ENCODE measurements around the gene VPS72. TPM values are rescaled to one million over a fixed set of nuclear protein-coding genes. Genes with fewer than 3 reads are reported as not detected.

The VPS72 gene
- polyA plus RNA-seq, 1 donor (not counting 4 experiments of a cell fraction or from before 2014, with no cell fraction given) = 69.9 TPM

- Histone ChIP-seq H3K4me2 (ENCODE audit: control insufficient read depth, extremely low read depth, insufficient read depth, low read depth, low read length) (no peak within 1 kb of the TSS), H3K79me2 (ENCODE audit: control insufficient read depth, insufficient read depth, low read length) (no peaks in the 10 kb centered on the region), H3K27me3 (ENCODE audit: control insufficient read depth, extremely low read depth, insufficient read depth, low read length) (no peaks in the 10 kb centered on the region), H3K9me1 (ENCODE audit: control insufficient read depth, extremely low read depth, insufficient read depth, low read length) (no peaks in the 10 kb centered on the region), H3K9ac (ENCODE audit: control insufficient read depth, extremely low read depth, insufficient read depth, low read length) (no peak within 1 kb of the TSS), H3K27ac (ENCODE audit: control insufficient read depth, insufficient read depth, low read length) (no peak within 1 kb of the TSS), H4K20me1 (ENCODE audit: control insufficient read depth, extremely low read depth, insufficient read depth, low read length) (no peaks in the 10 kb centered on the region), H3K9me3 (ENCODE audit: control insufficient read depth, low read depth, low read length) (no peaks in the 10 kb centered on the region), H3K4me1 (ENCODE audit: control insufficient read depth, extremely low read depth, insufficient read depth, low read length) (peaks cover 9% of the 10 kb centered on the region), H3K36me3 (ENCODE audit: control insufficient read depth in 2 of 2, extremely low read depth in 1 of 2, insufficient read depth in 2 of 2, low read length in 2 of 2) (peaks cover 19 to 36% of the 10 kb centered on the region in 2 experiments), H3K4me3 (ENCODE audit: control insufficient read depth in 2 of 3, extremely low read depth in 1 of 3, insufficient read depth in 2 of 3, low read depth in 1 of 3, low read length in 3 of 3) (no peak within 1 kb of the TSS), H2AFZ (ENCODE audit: control insufficient read depth, low read length) (no peak within 1 kb of the TSS)
- dilution Hi-C loops (cut with MboI; ENCODE audit: extremely low pct_ligation_motif_present, low sequenced_read_pairs) = no loop called here
- FAIRE-seq (no peak), DNase-seq (ENCODE audit: low read depth, low spot score) (no peak)
- TF ChIP-seq EZH2 (IDR thresholded peaks at IDR 0.05; ENCODE audit: low read length) = no peak
- peak; percentile 54 to 69 (median 55) for TF ChIP-seq CTCF (optimal IDR thresholded peaks at IDR 0.05 in 1 of 3, IDR thresholded peaks at IDR 0.05 in 1 of 3, conservative IDR thresholded peaks at IDR 0.05 in 1 of 3; ENCODE audit: extremely low read depth in 1 of 3, insufficient read depth in 2 of 3, low read length in 3 of 3)
Measured at GRCh38 chr1:151175863-151176262, 14.1 kb downstream of the VPS72 start, which contains the start of gene TMOD4. TSS of gene TMOD4 (minus strand) at chr1:151175981. CDS start at chr1:151174875, 1,106 bp downstream.

DNA sequence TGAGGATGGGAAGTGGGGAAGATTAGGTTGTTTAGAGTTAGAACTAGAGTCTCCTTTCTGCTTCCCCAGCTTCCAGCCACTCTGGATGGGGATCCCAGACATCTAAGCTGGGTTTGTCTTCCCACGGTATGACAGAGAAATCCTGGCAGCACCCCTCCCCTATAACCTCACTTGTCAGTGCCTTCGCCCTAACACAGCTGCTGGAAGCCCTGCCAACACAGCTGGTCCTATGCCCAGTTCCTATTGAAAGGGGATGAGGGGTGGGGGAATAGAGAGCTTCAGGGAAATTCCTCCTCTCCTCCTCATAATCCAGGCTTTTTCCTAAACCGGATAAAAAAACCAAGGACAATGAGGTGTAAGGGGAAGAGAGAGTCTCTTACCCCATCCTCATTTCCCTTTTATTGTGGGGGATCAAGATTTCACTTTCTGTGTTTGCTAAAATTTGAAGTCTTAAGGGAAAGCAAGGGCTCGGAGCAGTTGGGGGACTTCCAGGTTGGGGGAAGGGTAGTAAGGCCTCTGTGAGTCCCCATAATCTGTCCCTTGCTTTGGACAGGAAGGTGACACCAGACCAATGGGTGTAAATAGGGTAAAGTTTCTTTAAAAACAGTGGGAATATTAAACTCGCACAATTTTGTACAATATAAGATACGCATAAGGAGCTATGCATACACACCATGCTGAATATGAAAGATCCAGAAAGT, 14.8 kb downstream of the VPS72 start:
- Histone ChIP-seq H3K4me3 (ENCODE audit: control insufficient read depth in 2 of 3, extremely low read depth in 1 of 3, insufficient read depth in 2 of 3, low read depth in 1 of 3, low read length in 3 of 3) (no peak overlapping the region), H3K79me2 (ENCODE audit: control insufficient read depth, insufficient read depth, low read length) (no peaks in the 10 kb centered on the region), H3K27ac (ENCODE audit: control insufficient read depth, insufficient read depth, low read length) (no peak overlapping the region), H3K9me1 (ENCODE audit: control insufficient read depth, extremely low read depth, insufficient read depth, low read length) (no peaks in the 10 kb centered on the region), H3K4me2 (ENCODE audit: control insufficient read depth, extremely low read depth, insufficient read depth, low read depth, low read length) (no peak overlapping the region), H3K4me1 (ENCODE audit: control insufficient read depth, extremely low read depth, insufficient read depth, low read length) (peaks cover 9% of the 10 kb centered on the region), H3K9ac (ENCODE audit: control insufficient read depth, extremely low read depth, insufficient read depth, low read length) (no peak overlapping the region), H4K20me1 (ENCODE audit: control insufficient read depth, extremely low read depth, insufficient read depth, low read length) (no peaks in the 10 kb centered on the region), H2AFZ (ENCODE audit: control insufficient read depth, low read length) (no peak overlapping the region), H3K27me3 (ENCODE audit: control insufficient read depth, extremely low read depth, insufficient read depth, low read length) (no peaks in the 10 kb centered on the region), H3K36me3 (ENCODE audit: control insufficient read depth in 2 of 2, extremely low read depth in 1 of 2, insufficient read depth in 2 of 2, low read length in 2 of 2) (peaks cover 23 to 34% of the 10 kb centered on the region in 2 experiments), H3K9me3 (ENCODE audit: control insufficient read depth, low read depth, low read length) (no peaks in the 10 kb centered on the region)
- FAIRE-seq = no peak
- no peak for TF ChIP-seq EZH2 (IDR thresholded peaks at IDR 0.05; ENCODE audit: low read length)
- no peak for TF ChIP-seq CTCF (optimal IDR thresholded peaks at IDR 0.05 in 1 of 3, IDR thresholded peaks at IDR 0.05 in 1 of 3, conservative IDR thresholded peaks at IDR 0.05 in 1 of 3; ENCODE audit: extremely low read depth in 1 of 3, insufficient read depth in 2 of 3, low read length in 3 of 3)
- dilution Hi-C loops (cut with MboI; ENCODE audit: extremely low pct_ligation_motif_present, low sequenced_read_pairs) = no loop called here
- no peak for DNase-seq (ENCODE audit: low read depth, low spot score)

Measured in keratinocyte (primary cell).